ENCODE data around the gene ST3GAL5.

The ST3GAL5 gene

GRCh38 chr2:85827879-85828569 is 60.8 kb downstream of the ST3GAL5 start:
- no peak for DNase-seq

GRCh38 chr2:85826990-85827878 is 61.6 kb downstream of the ST3GAL5 start:
- peak; percentile 75 for DNase-seq

GRCh38 chr2:85823951-85824350 is 64.8 kb downstream of the ST3GAL5 start:
- no peak for DNase-seq

GRCh38 chr2:85822766-85823165 is 66.0 kb downstream of the ST3GAL5 start:
- DNase-seq = no peak

- no peak for DNase-seq
Measured at GRCh38 chr2:85819811-85820510, 68.8 kb downstream of the ST3GAL5 start.

GRCh38 chr2:85814802-85815550 is 73.8 kb downstream of the ST3GAL5 start:
- no peak for DNase-seq

GRCh38 chr2:85813982-85814801 is 74.6 kb downstream of the ST3GAL5 start:
- DNase-seq = peak; percentile 72

- DNase-seq = no peak
Measured at GRCh38 chr2:85813211-85813981, 75.4 kb downstream of the ST3GAL5 start.

GRCh38 chr2:85812094-85812735 is 76.6 kb downstream of the ST3GAL5 start:
- no peak for DNase-seq

GRCh38 chr2:85811180-85812093 is 77.4 kb downstream of the ST3GAL5 start:
- no peak for DNase-seq

GRCh38 chr2:85810371-85811179 is 78.2 kb downstream of the ST3GAL5 start:
- DNase-seq = no peak

GRCh38 chr2:85807756-85808155 is 81.0 kb downstream of the ST3GAL5 start:
- DNase-seq = no peak

GRCh38 chr2:85806358-85807118 is 82.3 kb downstream of the ST3GAL5 start:
- DNase-seq = no peak

GRCh38 chr2:85804583-85804982 is 84.2 kb downstream of the ST3GAL5 start:
- DNase-seq = no peak

- no peak for DNase-seq
Measured at GRCh38 chr2:85803704-85804425, 84.9 kb downstream of the ST3GAL5 start.

- no peak for DNase-seq
Measured at GRCh38 chr2:85802354-85803103, 86.3 kb downstream of the ST3GAL5 start.

Data from activated T-cell treated with anti-CD3 and anti-CD28 coated beads for 4 hours (primary cell).